Measurements from ENCODE around the gene DAPK2. TPM values are rescaled to one million over a fixed set of nuclear protein-coding genes. Genes with fewer than 3 reads are reported as not detected.
A peak's percentile ranks its signal among the peaks of the same experiment; 100 is the strongest.

The DAPK2 gene
- total RNA-seq, 4 donors from 2014 or later, result 47.4 to 105 (median 78.7) TPM

DNA sequence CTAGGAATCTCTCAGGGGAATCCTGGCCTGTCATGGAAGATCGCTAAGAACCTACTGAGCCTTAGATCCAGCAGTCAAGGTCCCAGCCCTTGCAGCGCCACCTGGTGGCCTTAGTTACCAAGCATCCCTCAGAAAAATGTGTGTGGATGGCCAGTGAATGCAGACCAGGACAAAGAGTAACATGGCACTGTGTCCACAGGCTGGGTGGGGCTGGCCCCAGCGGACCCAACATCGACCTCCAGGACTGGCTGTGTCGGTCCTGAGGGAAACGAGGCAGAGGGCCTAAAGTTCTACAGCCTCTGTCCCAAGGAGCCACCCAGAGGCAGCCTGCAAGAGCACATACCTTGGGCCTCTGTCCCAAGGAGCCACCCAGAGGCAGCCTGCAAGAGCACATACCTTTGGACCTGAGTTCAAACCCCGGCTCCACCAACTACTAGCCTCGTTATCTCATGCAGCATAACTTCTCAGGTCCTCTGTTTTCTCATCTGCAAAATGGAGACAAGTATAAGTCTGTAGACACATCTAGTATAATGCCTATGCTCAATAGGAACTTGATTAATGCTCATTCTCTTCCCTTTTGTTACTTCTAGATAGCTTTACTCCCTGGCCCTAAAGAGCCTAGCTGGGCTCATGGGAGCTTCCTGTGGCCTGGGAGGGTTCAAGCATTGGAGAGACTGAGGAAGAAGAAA, 155.1 kb downstream of the DAPK2 start:
- H3K27me3 ChIP-seq, result no peaks in the 10 kb centered on the region
- H3K4me1 ChIP-seq, result peaks cover 0 to under 1% of the 10 kb centered on the region in 2 donors
- H3K36me3 ChIP-seq, result no peaks in the 10 kb centered on the region
- 30 to 33% methylated on average over 8 of the region's 8 CpGs for WGBS, 2 donors
- intact Hi-C loops (cut with DNase I), result loop anchor here (5.0 to 10.0 kb wide), 3 partner anchors 134 to 284 kb away; partner anchors contain the start of gene DAPK2
- no peak for TF ChIP-seq POLR2A (IDR thresholded peaks at IDR 0.05)
- TF ChIP-seq, protein P1, sequence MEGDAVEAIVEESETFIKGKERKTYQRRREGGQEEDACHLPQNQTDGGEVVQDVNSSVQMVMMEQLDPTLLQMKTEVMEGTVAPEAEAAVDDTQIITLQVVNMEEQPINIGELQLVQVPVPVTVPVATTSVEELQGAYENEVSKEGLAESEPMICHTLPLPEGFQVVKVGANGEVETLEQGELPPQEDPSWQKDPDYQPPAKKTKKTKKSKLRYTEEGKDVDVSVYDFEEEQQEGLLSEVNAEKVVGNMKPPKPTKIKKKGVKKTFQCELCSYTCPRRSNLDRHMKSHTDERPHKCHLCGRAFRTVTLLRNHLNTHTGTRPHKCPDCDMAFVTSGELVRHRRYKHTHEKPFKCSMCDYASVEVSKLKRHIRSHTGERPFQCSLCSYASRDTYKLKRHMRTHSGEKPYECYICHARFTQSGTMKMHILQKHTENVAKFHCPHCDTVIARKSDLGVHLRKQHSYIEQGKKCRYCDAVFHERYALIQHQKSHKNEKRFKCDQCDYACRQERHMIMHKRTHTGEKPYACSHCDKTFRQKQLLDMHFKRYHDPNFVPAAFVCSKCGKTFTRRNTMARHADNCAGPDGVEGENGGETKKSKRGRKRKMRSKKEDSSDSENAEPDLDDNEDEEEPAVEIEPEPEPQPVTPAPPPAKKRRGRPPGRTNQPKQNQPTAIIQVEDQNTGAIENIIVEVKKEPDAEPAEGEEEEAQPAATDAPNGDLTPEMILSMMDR (IDR thresholded peaks at IDR 0.05), result peak; percentile 40 to 82 (median 72)
- no peak overlapping the region for H3K27ac ChIP-seq
- H3K4me3 ChIP-seq (replicated peaks in 1 of 3), result no peak overlapping the region
- DNase-seq, result peak; percentile 80 to 85
- no peaks in the 10 kb centered on the region for H3K9me3 ChIP-seq

DNA sequence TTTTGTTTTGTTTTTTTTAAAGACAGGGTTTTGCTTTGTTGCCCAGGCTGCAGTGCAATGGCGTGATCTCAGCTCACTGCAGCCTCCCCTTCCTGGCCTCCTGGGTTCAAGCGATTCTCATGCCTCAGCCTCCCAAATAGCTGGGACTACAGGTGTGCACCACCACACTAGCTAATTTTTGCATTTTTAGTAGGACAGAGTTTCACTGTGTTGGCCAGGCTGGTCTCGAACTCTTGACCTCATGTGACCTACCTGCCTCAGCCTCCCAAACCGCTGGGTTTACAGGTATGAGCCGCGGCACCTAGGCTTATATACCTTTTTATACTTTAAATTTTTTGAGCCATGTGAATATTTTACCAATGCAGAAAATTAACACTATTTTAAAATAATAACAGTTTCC, 155.7 kb downstream of the DAPK2 start:
- Histone ChIP-seq H3K27ac (no peak overlapping the region), H3K36me3 (no peaks in the 10 kb centered on the region), H3K4me3 (replicated peaks in 1 of 3) (no peak overlapping the region), H3K27me3 (no peaks in the 10 kb centered on the region), H3K4me1 (no peaks in the 10 kb centered on the region), H3K9me3 (no peaks in the 10 kb centered on the region)
- intact Hi-C loops (cut with DNase I), result loop anchor here (5.0 to 10.0 kb wide), 3 partner anchors 133 to 283 kb away; partner anchors contain the start of gene DAPK2
- TF ChIP-seq, protein P1 (IDR thresholded peaks at IDR 0.05), result no peak
- no peak for TF ChIP-seq POLR2A (IDR thresholded peaks at IDR 0.05)
- WGBS, 2 donors, result 91 to 93% methylated on average over 6 of the region's 6 CpGs
- DNase-seq, result no peak

DNA sequence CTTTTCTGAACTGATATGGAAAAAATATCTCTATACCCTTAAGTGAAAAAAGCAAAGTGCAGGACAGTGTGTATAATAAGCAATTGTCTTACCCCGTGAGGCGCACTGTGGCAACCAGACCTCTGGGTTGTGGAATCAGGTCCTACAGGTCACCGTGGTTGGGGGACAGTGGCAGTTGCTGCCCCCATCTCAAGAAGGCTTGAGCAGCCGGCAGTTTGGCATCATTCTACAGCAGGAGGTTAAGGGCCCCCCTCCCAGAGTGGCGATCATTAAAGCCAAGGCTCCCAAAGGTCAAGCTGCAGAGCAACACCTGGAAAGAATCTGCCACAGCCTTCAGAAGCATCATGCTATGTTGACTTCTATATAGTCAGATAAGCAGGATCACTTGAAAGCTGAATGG, 156.5 kb downstream of the DAPK2 start:
- intact Hi-C loops (cut with DNase I), result loop anchor here (5.0 to 10.0 kb wide), 3 partner anchors 133 to 283 kb away; partner anchors contain the start of gene DAPK2

DNA sequence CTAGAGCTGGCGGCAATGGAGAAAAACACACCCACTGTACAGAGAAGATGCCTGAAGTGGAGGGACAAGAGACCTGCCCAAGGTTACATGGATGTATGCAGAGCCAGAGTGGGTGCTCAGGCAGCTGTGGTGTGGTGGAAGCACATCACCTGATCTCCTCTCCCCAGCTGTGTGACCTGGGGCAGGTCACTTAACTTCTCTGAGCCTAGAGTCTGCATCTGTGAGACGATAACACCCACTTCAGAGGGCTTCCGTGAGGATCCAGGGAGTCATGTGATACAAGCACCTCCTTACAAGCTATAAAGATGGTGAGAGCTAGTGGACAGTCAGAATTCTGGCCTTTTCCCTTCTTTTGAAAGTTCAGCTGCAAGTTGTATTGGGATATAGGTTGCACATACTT, 157.5 kb downstream of the DAPK2 start:
- intact Hi-C loops (cut with DNase I), result no loop called here
- no peaks in the 10 kb centered on the region for H3K36me3 ChIP-seq
- H3K4me1 ChIP-seq, result no peaks in the 10 kb centered on the region
- no peak overlapping the region for H3K4me3 ChIP-seq (replicated peaks in 1 of 3)
- H3K27ac ChIP-seq, result no peak overlapping the region
- DNase-seq, result no peak
- no peak for TF ChIP-seq POLR2A (IDR thresholded peaks at IDR 0.05)
- no peaks in the 10 kb centered on the region for H3K27me3 ChIP-seq
- no peaks in the 10 kb centered on the region for H3K9me3 ChIP-seq
- 53 to 73% methylated on average over 3 of the region's 3 CpGs for WGBS, 2 donors

More for the DNA sequence above, 156.5 kb downstream of the DAPK2 start:
- TF ChIP-seq, protein P1 (IDR thresholded peaks at IDR 0.05), result no peak
- no peak for TF ChIP-seq POLR2A (IDR thresholded peaks at IDR 0.05)
- 85 to 88% methylated on average over 5 of the region's 5 CpGs for WGBS, 2 donors
- no peak for DNase-seq
- no peaks in the 10 kb centered on the region for H3K4me1 ChIP-seq
- H3K4me3 ChIP-seq (replicated peaks in 1 of 3), result no peak overlapping the region
- H3K9me3 ChIP-seq, result no peaks in the 10 kb centered on the region
- no peaks in the 10 kb centered on the region for H3K36me3 ChIP-seq
- no peaks in the 10 kb centered on the region for H3K27me3 ChIP-seq
- no peak overlapping the region for H3K27ac ChIP-seq

DNA sequence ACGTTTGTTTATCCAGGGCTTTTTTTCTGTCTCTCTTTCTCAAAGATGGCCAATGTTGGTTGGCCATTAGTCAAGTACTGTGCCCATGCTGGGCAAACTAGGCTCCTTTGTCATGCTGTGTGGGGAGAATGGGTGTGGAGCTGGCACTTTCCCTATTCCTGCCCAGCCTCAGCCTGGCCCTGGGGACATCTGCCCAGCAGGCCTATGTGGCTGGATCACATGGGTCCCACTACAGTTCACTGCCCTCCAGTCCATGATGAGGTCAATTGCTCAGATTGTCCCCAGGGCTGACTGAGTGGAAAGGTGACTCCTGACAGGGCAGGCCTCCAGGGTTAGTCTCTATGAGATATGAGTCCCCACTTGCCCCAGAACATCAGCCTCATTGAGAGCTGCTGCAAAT, 158.1 kb downstream of the DAPK2 start:
- Histone ChIP-seq H3K4me3 (replicated peaks in 1 of 3) (no peak overlapping the region), H3K36me3 (no peaks in the 10 kb centered on the region), H3K27ac (no peak overlapping the region), H3K9me3 (no peaks in the 10 kb centered on the region), H3K4me1 (no peaks in the 10 kb centered on the region), H3K27me3 (no peaks in the 10 kb centered on the region)
- DNase-seq, result no peak
- 86 to 93% methylated on average over 1 of the region's 1 CpG for WGBS, 2 donors
- no peak for TF ChIP-seq POLR2A (IDR thresholded peaks at IDR 0.05)
- TF ChIP-seq, protein P1 (IDR thresholded peaks at IDR 0.05), result no peak
- intact Hi-C loops (cut with DNase I), result no loop called here
